SU-DHL-6 (cell line): Measurements from ENCODE around the gene DLEU7.

ENCODE experiments used
- H2AFZ ChIP-seq: fragments of 200-600 bp; sonication (generic); 2 replicates; pipeline ENCODE4 v1.6.1; 2014; ENCODE audit warnings: low read depth, mild to moderate bottlenecking, moderate library complexity, mixed read lengths, antibody characterized with exemption, low read length; ENCODE audit not compliant: severe bottlenecking
- H3F3A ChIP-seq: fragments of 200-600 bp; shearing (Covaris generic); 2 replicates; pipeline ENCODE4 v1.6.0; 2016; ENCODE audit warnings: antibody characterized with exemption, mild to moderate bottlenecking; ENCODE audit not compliant: insufficient read depth
- H3K27ac ChIP-seq: fragments of 200-600 bp; sonication (generic); 2 replicates; pipeline ENCODE4 v1.5.1; 2016; ENCODE audit warnings: low read depth, mild to moderate bottlenecking, low read length, moderate library complexity, mixed read lengths
- H3K27me3 ChIP-seq: fragments of 200-600 bp; sonication (generic), shearing (Covaris generic); 2 replicates; pipeline ENCODE4 v1.6.0; 2014; ENCODE audit warnings: mild to moderate bottlenecking, low read length
- H3K36me3 ChIP-seq: fragments of 200-600 bp; sonication (generic); 2 replicates; pipeline ENCODE4 v1.6.1; 2014; ENCODE audit warnings: mild to moderate bottlenecking, low read length, mixed read lengths
- H3K4me2 ChIP-seq: fragments of 300-600, 200-600 bp; shearing (Covaris generic), sonication (generic); 2 replicates; pipeline ENCODE4 v1.6.0; 2014; ENCODE audit warnings: low read length, low read depth, mild to moderate bottlenecking; ENCODE audit not compliant: poor library complexity, severe bottlenecking
- H3K4me3 ChIP-seq: fragments of 200-600 bp; sonication (generic); 2 replicates; pipeline ENCODE4 v1.5.1; 2014; ENCODE audit warnings: antibody characterized with exemption, low read length, mild to moderate bottlenecking, mixed read lengths; ENCODE audit not compliant: insufficient read depth, poor library complexity, severe bottlenecking
- H3K79me2 ChIP-seq: fragments of 200-600 bp; sonication (generic); 2 replicates; pipeline ENCODE4 v1.6.1; 2014; ENCODE audit warnings: mild to moderate bottlenecking, low read length, moderate library complexity; ENCODE audit not compliant: insufficient read depth
- H3K9ac ChIP-seq: fragments of 200-600 bp; sonication (generic); 2 replicates; pipeline ENCODE4 v1.7.0; 2014; ENCODE audit warnings: mild to moderate bottlenecking, low read length
- H3K9me2 ChIP-seq: fragments of 200-600 bp; sonication (generic); replicated peaks from 2 replicates; pipeline ENCODE4 v1.6.1; 2014; ENCODE audit warnings: low read length; ENCODE audit not compliant: insufficient read depth
- H3K9me3 ChIP-seq: fragments of 200-600 bp; sonication (generic); 2 replicates; pipeline ENCODE4 v1.6.1; 2014; ENCODE audit warnings: low read length, mixed read lengths; ENCODE audit not compliant: insufficient read depth
- H4K20me1 ChIP-seq: fragments of 200-600 bp; sonication (generic); 2 replicates; pipeline ENCODE4 v1.6.1; 2014; ENCODE audit warnings: low read depth, mild to moderate bottlenecking, antibody characterized with exemption, low read length, moderate library complexity, mixed read lengths
- CTCF ChIP-seq: fragments of 200-600 bp; sonication (generic); IDR thresholded peaks from one replicate; pipeline ENCODE4 v1.5.1; 2017; ENCODE audit warnings: antibody characterized with exemption, mild to moderate bottlenecking, low read length, moderate library complexity; ENCODE audit not compliant: insufficient read depth, poor library complexity, severe bottlenecking
- EZH2phosphoT487 ChIP-seq: fragments of 200-600 bp; sonication (generic), shearing (Covaris generic); conservative IDR thresholded peaks from 2 replicates; pipeline ENCODE4 v1.6.1; 2018; ENCODE audit warnings: mild to moderate bottlenecking, antibody characterized with exemption, low read length, moderate library complexity, mixed read lengths

DLEU7 gene

GRCh38 chr13:50846861-50847475 lies 3.5 kb upstream of the DLEU7 start:
- Histone ChIP-seq H3K9me2 (no peaks in the 10 kb centered on the region), H3K27me3 (no peaks in the 10 kb centered on the region), H3K9ac (no peak overlapping the region), H2AFZ (no peak overlapping the region), H3K4me3 (no peak overlapping the region), H3K4me2 (no peak overlapping the region), H3K27ac (no peak overlapping the region), H3K36me3 (no peaks in the 10 kb centered on the region), H3F3A (no peaks in the 10 kb centered on the region), H4K20me1 (no peaks in the 10 kb centered on the region), H3K9me3 (no peaks in the 10 kb centered on the region), H3K79me2 (no peaks in the 10 kb centered on the region)
- TF ChIP-seq EZH2phosphoT487: no peak
- TF ChIP-seq CTCF: no peak

GRCh38 chr13:50845211-50845610 lies 1.7 kb upstream of the DLEU7 start:
- Histone ChIP-seq H3K9me2 (no peaks in the 10 kb centered on the region), H3K9me3 (no peaks in the 10 kb centered on the region), H3K4me3 (no peak overlapping the region), H2AFZ (no peak overlapping the region), H3K36me3 (no peaks in the 10 kb centered on the region), H3K27me3 (no peaks in the 10 kb centered on the region), H3K9ac (no peak overlapping the region), H4K20me1 (no peaks in the 10 kb centered on the region), H3F3A (no peaks in the 10 kb centered on the region), H3K79me2 (no peaks in the 10 kb centered on the region), H3K4me2 (no peak overlapping the region), H3K27ac (no peak overlapping the region)
- TF ChIP-seq CTCF (no peak), EZH2phosphoT487 (no peak)

- H3K27me3 ChIP-seq: no peaks in the 10 kb centered on the region
- H3K4me2 ChIP-seq: no peak overlapping the region
- H3K4me3 ChIP-seq: no peak overlapping the region
- no peaks in the 10 kb centered on the region for H3K36me3 ChIP-seq
- H3K27ac ChIP-seq: no peak overlapping the region
- no peaks in the 10 kb centered on the region for H3F3A ChIP-seq
- no peaks in the 10 kb centered on the region for H4K20me1 ChIP-seq
- no peaks in the 10 kb centered on the region for H3K79me2 ChIP-seq
- TF ChIP-seq EZH2phosphoT487 (no peak), CTCF (no peak)
- H3K9ac ChIP-seq: no peak overlapping the region
- no peak overlapping the region for H2AFZ ChIP-seq
- H3K9me2 ChIP-seq: no peaks in the 10 kb centered on the region
- no peaks in the 10 kb centered on the region for H3K9me3 ChIP-seq
Observed at GRCh38 chr13:50844084-50844875, 788 bp upstream of the DLEU7 start.
